Stimulated activated CD8-positive, alpha-beta memory T cell treated with anti-CD3 and anti-CD28 coated beads, Interleukin-4, amount 100 ng/mL, for 24 hours (primary cell): Measurements from ENCODE around the gene TMEM116.
"Not testable (repeated sequence)": the region's sequence is repeated elsewhere in the genome, so short reads cannot be mapped to it uniquely, and the experiment has no call there.

Experiments used
- DNase-seq: peaks from one replicate; pipeline ENCODE4 v3.0.0-alpha.2; 2020; ENCODE audit warnings: low read depth

The TMEM116 gene

GRCh38 chr12:111976291-111976690 lies 36.7 kb downstream of the TMEM116 start:
- no peak for DNase-seq

- DNase-seq: no peak
These were observed 37.6 kb downstream of the TMEM116 start for GRCh38 chr12:111975161-111975931.

GRCh38 chr12:111971800-111972199 lies 41.2 kb downstream of the TMEM116 start:
- DNase-seq: no peak

GRCh38 chr12:111964935-111965334 lies 48.0 kb downstream of the TMEM116 start:
- no peak for DNase-seq

- not testable (repeated sequence) for DNase-seq
These were observed 53.4 kb downstream of the TMEM116 start for GRCh38 chr12:111959518-111959917.

GRCh38 chr12:111957224-111957623 lies 55.7 kb downstream of the TMEM116 start:
- DNase-seq: not testable (repeated sequence)

GRCh38 chr12:111954969-111955368 lies 58.0 kb downstream of the TMEM116 start:
- DNase-seq: no peak

GRCh38 chr12:111953455-111953854 lies 59.5 kb downstream of the TMEM116 start:
- DNase-seq: no peak

- not testable (repeated sequence) for DNase-seq
These were observed 60.7 kb downstream of the TMEM116 start for GRCh38 chr12:111952084-111952787.

- not testable (repeated sequence) for DNase-seq
These were observed 61.8 kb downstream of the TMEM116 start for GRCh38 chr12:111950961-111951676.

- DNase-seq: no peak
These were observed 69.0 kb downstream of the TMEM116 start for GRCh38 chr12:111943929-111944328.

- DNase-seq: no peak
These were observed 70.4 kb downstream of the TMEM116 start for GRCh38 chr12:111942557-111942956.

GRCh38 chr12:111937429-111937828 lies 75.5 kb downstream of the TMEM116 start:
- DNase-seq: no peak

GRCh38 chr12:111936869-111937268 lies 76.1 kb downstream of the TMEM116 start:
- DNase-seq: no peak

GRCh38 chr12:111932241-111932640 lies 80.7 kb downstream of the TMEM116 start:
- no peak for DNase-seq

- DNase-seq: no peak
These were observed 85.6 kb downstream of the TMEM116 start for GRCh38 chr12:111927346-111927745.

GRCh38 chr12:111926631-111927030 lies 86.3 kb downstream of the TMEM116 start:
- DNase-seq: no peak

GRCh38 chr12:111925171-111925570 lies 87.8 kb downstream of the TMEM116 start:
- no peak for DNase-seq

- no peak for DNase-seq
These were observed 105.2 kb downstream of the TMEM116 start for GRCh38 chr12:111907740-111908139.

GRCh38 chr12:111905502-111905901 lies 107.5 kb downstream of the TMEM116 start:
- DNase-seq: no peak

- no peak for DNase-seq
These were observed 108.5 kb downstream of the TMEM116 start for GRCh38 chr12:111904446-111904975.

- no peak for DNase-seq
These were observed 111.8 kb downstream of the TMEM116 start for GRCh38 chr12:111901182-111901581.

- DNase-seq: no peak
These were observed 118.4 kb downstream of the TMEM116 start for GRCh38 chr12:111894556-111894955.
